ENCODE measurements around the gene NTM.

NTM gene

DNA sequence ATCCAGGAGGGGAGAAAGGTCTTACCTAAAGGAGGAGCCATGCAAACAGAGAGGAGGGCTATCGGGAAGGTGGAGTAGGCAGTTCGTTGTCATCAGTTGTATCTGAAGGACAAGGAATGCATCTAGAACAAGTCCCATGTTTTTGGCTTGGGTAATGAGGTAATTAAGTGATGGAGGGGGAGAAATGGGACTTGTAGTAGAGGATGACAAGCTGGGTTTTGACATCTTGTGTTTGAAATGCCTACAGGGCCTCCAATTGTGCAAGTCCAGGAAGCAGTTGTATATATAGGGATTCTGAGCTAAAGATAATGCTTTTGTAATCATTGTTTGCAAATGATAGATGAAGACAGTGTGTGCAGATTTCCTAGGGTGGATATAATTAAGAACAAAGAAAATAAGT is 622.8 kb downstream of the NTM start:
- no peak for DNase-seq

GRCh38 chr11:131998020-131998419 is 627.6 kb downstream of the NTM start:
- DNase-seq, result no peak

DNA sequence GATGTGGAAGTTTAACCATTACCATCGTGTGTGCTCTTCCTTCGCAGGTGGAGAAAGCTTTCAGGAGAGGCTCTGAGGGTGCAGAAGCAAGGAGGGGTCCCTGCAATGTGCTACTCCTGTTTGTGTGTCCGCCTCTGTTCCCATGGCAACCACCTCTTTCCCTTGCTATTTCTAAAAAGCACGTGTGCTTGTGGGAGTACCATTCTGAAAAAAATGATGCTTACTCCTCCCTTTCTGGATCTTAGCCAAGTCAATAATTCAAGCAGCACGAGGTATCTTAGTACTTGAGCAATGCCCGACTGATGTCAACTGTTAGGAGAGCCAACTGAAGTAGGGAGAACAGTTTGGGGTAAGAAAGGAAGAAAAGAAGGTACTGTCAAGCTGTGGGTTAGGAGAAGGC is 628.7 kb downstream of the NTM start:
- no peak for DNase-seq

- no peak for DNase-seq
Measured at GRCh38 chr11:131999955-132000354, 629.5 kb downstream of the NTM start.

DNA sequence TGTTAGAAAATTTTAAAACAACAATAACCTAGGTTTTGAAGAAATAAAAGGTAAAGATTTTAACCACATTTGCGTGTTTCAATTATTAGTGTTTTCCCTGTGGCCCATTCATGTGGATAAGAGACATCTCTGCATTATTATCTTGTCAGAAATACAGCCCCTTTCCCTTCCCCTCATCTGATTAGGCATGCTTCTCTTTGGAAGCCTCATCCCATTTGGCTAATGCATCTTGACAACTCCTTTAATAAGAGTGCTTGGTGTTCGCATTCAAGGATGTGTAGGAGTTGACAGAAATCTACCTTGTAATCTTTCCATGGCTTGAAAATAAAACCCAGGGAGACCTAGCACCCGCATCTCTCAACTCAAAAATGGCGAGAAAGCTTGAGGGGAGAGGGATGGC is 635.5 kb downstream of the NTM start:
- no peak for DNase-seq

GRCh38 chr11:132006884-132007580 is 636.6 kb downstream of the NTM start:
- DNase-seq, result no peak

GRCh38 chr11:132008226-132008625 is 637.8 kb downstream of the NTM start:
- no peak for DNase-seq

GRCh38 chr11:132008872-132009271 is 638.5 kb downstream of the NTM start:
- DNase-seq, result no peak

DNA sequence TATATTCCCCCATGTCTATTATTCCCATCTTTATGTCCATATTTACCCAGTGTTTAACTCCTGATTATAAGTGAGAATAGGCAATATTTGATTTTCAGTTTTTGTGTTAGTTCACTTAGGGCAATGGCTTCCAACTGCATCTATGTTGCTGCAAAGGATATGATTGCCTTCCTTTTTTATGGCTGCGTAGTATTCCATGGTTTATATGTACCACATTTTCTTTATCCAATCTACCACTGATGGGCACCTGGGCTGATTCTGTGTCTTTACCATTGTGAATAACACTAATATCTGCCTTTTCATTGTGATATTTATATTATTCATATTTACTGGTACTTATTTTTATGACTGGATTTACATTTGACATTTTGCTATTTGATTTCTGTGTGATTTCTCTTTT is 649.6 kb downstream of the NTM start:
- no peak for DNase-seq

- no peak for DNase-seq
Measured at GRCh38 chr11:132022285-132022684, 651.9 kb downstream of the NTM start.

GRCh38 chr11:132022733-132023478 is 652.5 kb downstream of the NTM start:
- DNase-seq, result no peak

DNA sequence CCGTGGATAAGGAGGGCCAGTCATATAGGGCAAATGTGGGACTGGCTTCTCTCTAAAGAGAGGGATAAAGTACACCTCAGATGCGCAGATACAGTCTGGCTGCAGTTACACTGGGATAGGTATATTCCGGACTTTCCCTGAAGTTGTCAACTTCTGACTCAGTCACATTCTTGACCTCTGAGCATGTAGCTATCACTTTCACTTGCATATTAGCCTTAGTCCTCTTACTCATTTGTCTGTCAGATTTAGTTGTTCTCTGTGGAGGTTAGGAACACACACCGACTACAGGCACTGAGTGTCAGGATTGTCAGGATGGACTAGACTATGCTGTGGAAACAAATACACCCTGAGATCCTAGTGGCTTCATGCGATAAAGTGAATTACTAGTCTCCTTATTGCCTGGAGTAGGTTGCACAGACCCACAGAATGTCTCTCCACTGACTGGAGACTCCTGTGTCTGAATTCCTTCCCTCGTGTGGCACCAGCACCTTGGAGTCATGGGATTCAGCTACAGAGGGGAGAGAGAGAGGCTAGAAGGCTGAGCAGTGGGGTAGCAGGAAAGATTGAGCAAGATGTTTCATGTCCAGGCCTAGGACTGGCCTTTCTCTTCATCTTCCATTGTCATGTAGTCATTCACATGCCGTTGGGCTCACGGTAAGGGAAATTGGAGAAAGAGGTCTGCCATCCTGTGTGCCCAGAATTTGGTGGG is 654.3 kb downstream of the NTM start:
- DNase-seq, result no peak

GRCh38 chr11:132026746-132027145 is 656.3 kb downstream of the NTM start:
- DNase-seq, result no peak

DNA sequence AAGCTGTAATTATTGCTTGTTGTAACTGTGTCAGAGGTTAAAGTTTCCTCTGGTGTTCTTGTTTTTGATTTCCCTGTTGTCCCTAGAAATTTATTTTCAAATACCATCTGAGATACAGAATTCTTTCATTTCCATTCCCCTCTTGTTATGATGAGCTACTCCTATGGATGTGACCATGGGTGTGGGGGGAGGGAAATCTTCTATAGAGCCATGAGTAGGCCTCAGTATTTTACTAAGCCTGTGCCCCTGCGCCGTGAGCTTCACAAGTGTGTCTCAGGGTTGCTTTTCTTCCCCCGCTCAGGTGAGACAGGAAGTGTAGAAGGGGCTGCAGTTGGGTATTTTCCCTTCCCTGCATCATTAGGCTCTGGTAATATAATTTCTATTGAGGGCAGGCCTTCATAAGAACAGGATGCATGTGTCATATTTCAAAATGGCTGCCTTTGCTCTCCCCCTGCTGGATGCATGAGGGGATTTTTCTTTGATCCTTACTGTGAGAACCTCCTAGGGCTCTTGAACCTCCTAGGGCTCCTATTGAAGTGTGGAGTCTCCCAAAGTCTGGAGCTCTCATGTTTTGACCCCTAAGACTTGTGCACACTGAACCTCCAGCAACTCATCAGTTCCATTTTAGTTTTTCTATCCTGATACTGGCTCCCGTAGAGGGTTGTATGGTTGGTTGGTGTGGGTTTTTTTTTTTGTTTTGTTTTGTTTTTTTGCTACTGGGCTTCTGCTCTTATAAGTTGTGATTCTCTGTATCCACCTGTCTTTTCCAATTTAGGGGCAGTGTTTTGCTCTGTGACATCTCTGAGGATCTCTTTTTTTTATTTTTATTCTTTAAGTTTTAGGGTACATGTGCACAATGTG is 658.2 kb downstream of the NTM start:
- no peak for DNase-seq

DNA sequence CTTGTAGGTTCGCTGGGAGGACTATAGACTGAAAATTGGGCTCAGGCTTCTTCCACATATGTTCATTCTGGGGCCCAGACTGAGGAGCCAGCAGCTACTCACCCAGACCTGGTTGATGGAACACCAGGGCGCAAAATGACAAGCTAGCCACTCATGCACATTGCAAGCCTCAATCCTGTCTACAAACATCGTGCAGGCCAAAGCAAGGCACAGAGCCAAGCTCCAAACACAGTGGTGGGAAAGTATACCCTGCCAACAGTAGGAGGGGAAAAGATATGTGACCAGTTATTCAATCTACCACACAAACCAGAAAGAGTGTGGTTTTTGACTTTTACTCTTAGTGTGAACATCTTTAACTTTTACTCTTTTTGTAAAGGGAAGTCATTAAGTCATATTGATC is 660.5 kb downstream of the NTM start:
- no peak for DNase-seq

DNA sequence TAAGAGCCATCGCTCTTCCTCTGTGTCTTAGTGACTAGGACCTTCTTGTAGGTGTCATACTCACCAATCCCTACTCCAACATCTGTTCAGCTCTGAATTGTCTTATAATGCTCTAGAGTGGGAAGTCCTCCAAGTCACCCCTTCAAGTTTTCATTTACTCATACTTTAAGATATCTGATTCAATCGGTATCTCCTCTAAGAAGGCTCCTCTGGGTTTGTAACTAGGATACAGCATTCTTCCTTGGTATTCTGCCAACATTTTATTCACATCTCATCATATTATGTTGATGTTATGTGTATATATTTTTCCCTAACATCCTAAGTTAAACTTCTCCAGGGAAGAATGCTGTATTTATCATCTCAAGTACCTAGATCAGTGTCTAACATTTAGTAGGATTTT is 662.1 kb downstream of the NTM start:
- no peak for DNase-seq

DNA sequence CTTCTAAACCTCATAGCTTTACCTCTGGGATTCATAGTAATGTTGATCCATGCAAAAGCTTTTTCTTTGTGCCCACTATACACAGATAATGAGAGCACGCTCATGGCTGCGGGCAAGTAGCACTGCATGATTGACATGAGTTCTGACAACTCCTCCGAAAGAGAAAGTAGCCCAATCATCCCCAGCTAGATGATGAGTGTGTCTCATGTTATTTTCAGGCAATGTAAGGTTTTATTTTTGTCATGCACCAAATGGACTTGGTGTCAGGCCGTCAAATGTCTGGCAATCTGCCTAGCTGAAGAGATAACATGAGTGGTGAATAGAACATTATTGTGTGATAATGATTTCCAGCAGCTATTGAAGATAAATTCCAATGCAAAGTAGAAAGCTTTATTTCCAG is 662.6 kb downstream of the NTM start:
- no peak for DNase-seq

DNA sequence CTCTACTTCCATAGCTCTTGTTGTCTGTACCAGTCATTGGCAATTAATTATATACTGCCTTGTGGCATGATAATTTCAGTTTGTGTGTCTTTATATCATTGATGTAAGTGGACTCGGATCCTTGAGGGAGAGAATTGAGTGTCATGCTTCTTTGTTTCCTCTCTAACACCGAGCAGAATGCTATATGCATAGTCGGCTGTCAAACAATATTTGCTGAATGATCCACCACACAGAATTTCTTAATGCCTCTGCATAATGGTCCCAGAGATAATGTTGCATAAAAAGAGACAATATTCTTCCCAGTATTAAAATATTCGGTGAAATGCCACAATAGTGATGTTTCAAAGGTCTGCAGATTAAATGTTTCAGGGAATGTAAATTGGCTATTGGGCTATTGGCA is 664.8 kb downstream of the NTM start:
- DNase-seq, result no peak

DNA sequence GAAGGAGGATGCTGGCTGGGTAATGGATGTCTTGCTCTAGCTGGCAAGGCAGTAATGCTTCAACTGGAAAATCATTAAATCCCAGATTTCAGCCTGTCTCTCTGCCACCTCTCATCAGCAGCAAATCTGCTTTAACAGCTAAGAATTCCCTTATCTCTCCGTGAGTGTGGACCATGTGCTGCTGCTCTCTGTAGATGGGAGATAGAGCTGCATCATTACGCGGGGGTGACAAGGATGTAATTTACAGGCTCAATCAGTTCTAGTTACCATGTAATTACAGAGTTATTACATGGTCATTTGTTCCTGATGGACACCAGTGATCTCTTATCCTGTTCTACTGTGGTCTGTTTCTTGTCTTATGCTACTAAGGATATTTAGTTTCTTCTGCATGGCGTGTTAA is 665.4 kb downstream of the NTM start:
- DNase-seq, result no peak

GRCh38 chr11:132036220-132036619 is 665.8 kb downstream of the NTM start:
- no peak for DNase-seq

GRCh38 chr11:132036746-132037466 is 666.5 kb downstream of the NTM start:
- DNase-seq, result no peak

GRCh38 chr11:132037467-132037862 is 667.0 kb downstream of the NTM start:
- no peak for DNase-seq

Data from stimulated activated CD4-positive, alpha-beta T cell treated with anti-CD3 and anti-CD28 coated beads, Interleukin-4, amount 100 ng/mL, for 24 hours (primary cell).